Mesothelial cell of epicardium (in vitro differentiated cells): ENCODE data around the gene UCP2. TPM values are rescaled to one million over a fixed set of nuclear protein-coding genes. Genes with fewer than 3 reads are reported as not detected.

Experiments used
- DNase-seq, 2 experiments: peaks; one replicate each; pipeline ENCODE4 v3.0.0; 2021; ENCODE audit warnings: low spot score in 2 of 2; ENCODE audit not compliant: unreplicated experiment in 2 of 2
- H3K27ac Mint-ChIP-seq: 2 replicates; pipeline ENCODE4 v1.8.0; 2021; ENCODE audit warnings: mixed read lengths
- H3K27me3 Mint-ChIP-seq: 2 replicates; pipeline ENCODE4 v1.8.0; 2021; ENCODE audit warnings: low read depth, mixed read lengths
- H3K36me3 Mint-ChIP-seq: 2 replicates; pipeline ENCODE4 v1.8.0; 2021; ENCODE audit warnings: mixed read lengths
- H3K4me1 Mint-ChIP-seq: 2 replicates; pipeline ENCODE4 v1.8.0; 2021; ENCODE audit warnings: mixed read lengths
- H3K4me3 Mint-ChIP-seq: 2 replicates; pipeline ENCODE4 v1.8.0; 2021; ENCODE audit warnings: mild to moderate bottlenecking, moderate library complexity, mixed read lengths
- H3K9me3 Mint-ChIP-seq: 2 replicates; pipeline ENCODE4 v1.8.0; 2021; ENCODE audit warnings: mixed read lengths
- total RNA-seq: library from RNA; stranded (reverse); gene quantifications from 3 replicates; pipeline ENCODE4 v1.2.1, GENCODE V29; 2021
- TF ChIP-seq, protein P1 (sequence below): fragments of 200-600 bp; sonication (generic); IDR thresholded peaks from one replicate; pipeline ENCODE4 v1.5.0; 2021; ENCODE audit warnings: antibody characterized with exemption; ENCODE audit not compliant: unreplicated experiment

The UCP2 gene
- total RNA-seq, 1 donor from 2014 or later = 31.5 TPM

- H3K9me3 Mint-ChIP-seq = no peaks in the 10 kb centered on the region
- peaks cover 3% of the 10 kb centered on the region for H3K4me1 Mint-ChIP-seq
- no peak for DNase-seq
- no peaks in the 10 kb centered on the region for H3K36me3 Mint-ChIP-seq
- H3K4me3 Mint-ChIP-seq = no peak overlapping the region
- no peak overlapping the region for H3K27ac Mint-ChIP-seq
- TF ChIP-seq, protein P1, sequence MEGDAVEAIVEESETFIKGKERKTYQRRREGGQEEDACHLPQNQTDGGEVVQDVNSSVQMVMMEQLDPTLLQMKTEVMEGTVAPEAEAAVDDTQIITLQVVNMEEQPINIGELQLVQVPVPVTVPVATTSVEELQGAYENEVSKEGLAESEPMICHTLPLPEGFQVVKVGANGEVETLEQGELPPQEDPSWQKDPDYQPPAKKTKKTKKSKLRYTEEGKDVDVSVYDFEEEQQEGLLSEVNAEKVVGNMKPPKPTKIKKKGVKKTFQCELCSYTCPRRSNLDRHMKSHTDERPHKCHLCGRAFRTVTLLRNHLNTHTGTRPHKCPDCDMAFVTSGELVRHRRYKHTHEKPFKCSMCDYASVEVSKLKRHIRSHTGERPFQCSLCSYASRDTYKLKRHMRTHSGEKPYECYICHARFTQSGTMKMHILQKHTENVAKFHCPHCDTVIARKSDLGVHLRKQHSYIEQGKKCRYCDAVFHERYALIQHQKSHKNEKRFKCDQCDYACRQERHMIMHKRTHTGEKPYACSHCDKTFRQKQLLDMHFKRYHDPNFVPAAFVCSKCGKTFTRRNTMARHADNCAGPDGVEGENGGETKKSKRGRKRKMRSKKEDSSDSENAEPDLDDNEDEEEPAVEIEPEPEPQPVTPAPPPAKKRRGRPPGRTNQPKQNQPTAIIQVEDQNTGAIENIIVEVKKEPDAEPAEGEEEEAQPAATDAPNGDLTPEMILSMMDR = no peak
- no peaks in the 10 kb centered on the region for H3K27me3 Mint-ChIP-seq
These were observed 20.4 kb downstream of the UCP2 start for GRCh38 chr11:73962101-73962705.

- H3K27me3 Mint-ChIP-seq = no peaks in the 10 kb centered on the region
- no peaks in the 10 kb centered on the region for H3K36me3 Mint-ChIP-seq
- DNase-seq = no peak
- H3K27ac Mint-ChIP-seq = no peak overlapping the region
- H3K9me3 Mint-ChIP-seq = no peaks in the 10 kb centered on the region
- TF ChIP-seq, protein P1 = no peak
- no peak overlapping the region for H3K4me3 Mint-ChIP-seq
- H3K4me1 Mint-ChIP-seq = peaks cover 3% of the 10 kb centered on the region
These were observed 21.3 kb downstream of the UCP2 start for GRCh38 chr11:73961321-73961720.

- Mint-ChIP-seq H3K27me3 (no peaks in the 10 kb centered on the region), H3K4me3 (no peak overlapping the region), H3K36me3 (no peaks in the 10 kb centered on the region), H3K4me1 (peaks cover 4% of the 10 kb centered on the region), H3K27ac (no peak overlapping the region), H3K9me3 (no peaks in the 10 kb centered on the region)
- TF ChIP-seq, protein P1 = no peak
- DNase-seq = no peak
These were observed 24.0 kb downstream of the UCP2 start for GRCh38 chr11:73958521-73959141.

DNA sequence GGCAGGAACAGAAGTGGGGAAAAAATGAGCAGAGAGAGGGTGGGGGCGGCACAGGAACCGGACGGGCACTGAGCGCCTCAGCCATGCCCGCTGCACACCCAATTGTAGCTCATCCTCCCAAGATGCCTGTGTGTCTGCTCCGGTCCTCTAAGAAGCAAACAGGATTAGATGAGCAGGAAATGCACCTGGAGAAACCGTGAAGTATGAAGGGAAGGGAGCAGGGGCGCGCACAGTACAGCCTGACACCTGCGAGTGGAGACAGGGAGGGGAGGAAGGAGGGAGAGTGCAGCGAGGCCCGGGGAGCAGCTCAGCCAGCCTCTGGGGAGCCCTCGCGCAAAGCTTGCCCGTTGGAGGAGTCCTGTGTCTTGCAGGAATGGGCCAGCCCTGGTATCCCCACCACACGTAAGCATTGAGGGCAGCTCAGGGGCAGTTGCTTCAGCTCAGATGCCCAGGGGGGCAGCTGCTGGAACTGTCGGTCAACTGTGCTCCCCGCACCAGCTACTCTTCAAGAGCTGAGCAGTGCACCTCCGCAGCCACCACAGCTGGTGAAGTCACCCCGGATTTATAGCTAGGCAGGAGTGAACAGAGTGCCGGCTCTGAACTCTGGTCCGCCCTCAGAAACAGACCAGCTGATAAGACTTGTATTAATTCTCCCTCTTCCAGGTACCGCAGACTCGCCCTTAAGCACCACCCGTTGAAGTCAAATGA, 24.8 kb downstream of the UCP2 start:
- H3K36me3 Mint-ChIP-seq = no peaks in the 10 kb centered on the region

GRCh38 chr11:73956876-73957653, 25.6 kb downstream of the UCP2 start:
- H3K9me3 Mint-ChIP-seq = no peaks in the 10 kb centered on the region
- no peak overlapping the region for H3K27ac Mint-ChIP-seq
- H3K36me3 Mint-ChIP-seq = no peaks in the 10 kb centered on the region
- H3K4me1 Mint-ChIP-seq = peaks cover 4% of the 10 kb centered on the region
- no peaks in the 10 kb centered on the region for H3K27me3 Mint-ChIP-seq
- DNase-seq = no peak
- TF ChIP-seq, protein P1 = no peak
- no peak overlapping the region for H3K4me3 Mint-ChIP-seq

More for the DNA sequence above, 24.8 kb downstream of the UCP2 start:
- Mint-ChIP-seq H3K9me3 (no peaks in the 10 kb centered on the region), H3K27ac (no peak overlapping the region), H3K27me3 (no peaks in the 10 kb centered on the region), H3K4me3 (no peak overlapping the region), H3K4me1 (peaks cover 4% of the 10 kb centered on the region)
- no peak for DNase-seq
- TF ChIP-seq, protein P1 = no peak
